NT2/D1 (cell line): ENCODE measurements around the gene KRT38.

Source experiments
- SUZ12 ChIP-seq: IDR thresholded peaks from 2 replicates; pipeline ENCODE4 v1.6.1; 2011; ENCODE audit not compliant: insufficient read length, insufficient read depth; ENCODE audit errors: extremely low read depth
- ZNF274 ChIP-seq: IDR thresholded peaks from 2 replicates; pipeline ENCODE4 v1.6.1; 2011; ENCODE audit warnings: mild to moderate bottlenecking, low read depth, low read length

DNA sequence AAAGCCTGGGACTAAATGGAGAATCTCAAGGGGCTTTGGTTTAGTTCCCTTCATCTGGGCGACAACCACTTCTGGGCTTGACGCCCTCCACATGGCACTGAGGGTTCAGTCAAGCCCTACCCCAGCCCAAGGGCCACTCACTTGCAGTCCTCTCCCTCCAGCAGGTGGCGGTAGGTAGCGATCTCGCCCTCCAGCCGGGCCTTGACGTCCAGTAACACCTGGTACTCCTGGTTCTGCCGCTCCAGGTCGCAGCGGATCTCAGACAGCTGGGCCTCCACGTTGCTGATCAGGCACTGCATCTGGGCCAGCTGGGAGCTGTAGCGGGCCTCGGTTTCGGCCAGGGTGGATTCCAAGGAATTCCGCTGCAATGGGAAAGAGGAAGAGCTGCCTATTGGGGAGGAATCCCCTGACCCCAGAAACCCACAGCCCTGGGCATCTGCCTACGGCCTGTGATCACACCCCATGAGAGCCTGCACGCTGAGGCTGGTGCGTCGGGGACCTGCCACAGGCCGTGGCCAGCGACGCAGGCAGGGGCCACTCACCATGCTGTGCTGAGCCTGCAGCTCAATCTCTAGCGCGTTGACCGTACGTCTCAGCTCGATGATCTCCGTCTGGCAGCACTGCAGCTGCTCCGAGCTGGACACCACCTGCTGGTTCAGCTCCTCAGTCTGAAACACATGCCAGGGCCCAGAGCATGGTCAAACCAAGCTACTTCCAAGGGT, 46.2 kb upstream of the KRT38 start:
- TF ChIP-seq SUZ12 (no peak), ZNF274 (no peak)
